GM10847 (cell line): ENCODE data around the gene SHROOM3.

ENCODE experiments used
- POLR2A ChIP-seq: IDR thresholded peaks from 2 replicates; pipeline ENCODE4 v1.6.1; 2011; ENCODE audit not compliant: insufficient read length; ENCODE audit errors: extremely low read depth

The SHROOM3 gene

GRCh38 chr4:76658231-76659102, 223.4 kb downstream of the SHROOM3 start:
- no peak for TF ChIP-seq POLR2A

- TF ChIP-seq POLR2A, result no peak
These were observed 224.1 kb downstream of the SHROOM3 start for GRCh38 chr4:76659103-76659490.

DNA sequence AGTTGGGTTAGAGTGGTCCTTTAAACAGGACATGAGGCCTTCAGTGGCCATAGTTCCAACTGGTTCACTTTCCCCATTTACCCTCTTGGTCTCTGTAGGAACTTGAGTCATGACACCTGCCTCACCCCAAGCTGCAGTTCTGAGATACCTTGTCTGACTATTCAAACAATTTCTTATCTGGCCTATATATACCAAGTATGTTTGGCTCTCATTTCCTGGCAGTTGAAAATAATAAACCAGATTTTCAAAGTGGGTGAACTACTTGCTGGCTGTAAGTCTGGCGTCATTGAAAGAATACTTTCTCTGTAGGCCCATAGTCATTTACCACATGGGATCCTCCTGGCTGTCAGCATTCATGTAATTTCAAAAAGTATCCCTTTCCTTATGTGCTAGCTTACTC, 228.8 kb downstream of the SHROOM3 start:
- no peak for TF ChIP-seq POLR2A

GRCh38 chr4:76665153-76665552, 230.1 kb downstream of the SHROOM3 start:
- TF ChIP-seq POLR2A, result no peak

DNA sequence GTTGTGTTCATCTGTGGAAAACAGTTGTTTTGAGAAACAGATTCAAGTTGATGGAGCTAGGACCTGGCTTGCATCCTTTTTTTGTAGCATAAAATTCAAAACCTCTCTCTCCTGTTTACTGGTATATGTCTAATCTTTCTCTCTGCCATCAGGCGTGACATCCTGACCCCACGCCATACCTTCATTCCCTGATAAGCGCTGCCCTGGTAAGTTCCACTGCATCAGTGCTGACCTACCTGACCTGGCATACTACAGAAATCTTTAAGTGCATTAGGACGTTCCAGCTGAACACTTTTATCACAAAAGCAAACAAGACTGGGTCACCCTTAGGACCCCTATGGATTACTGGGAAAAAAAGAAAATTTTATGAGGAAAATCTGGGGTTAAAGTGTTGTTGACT, 230.7 kb downstream of the SHROOM3 start:
- no peak for TF ChIP-seq POLR2A

DNA sequence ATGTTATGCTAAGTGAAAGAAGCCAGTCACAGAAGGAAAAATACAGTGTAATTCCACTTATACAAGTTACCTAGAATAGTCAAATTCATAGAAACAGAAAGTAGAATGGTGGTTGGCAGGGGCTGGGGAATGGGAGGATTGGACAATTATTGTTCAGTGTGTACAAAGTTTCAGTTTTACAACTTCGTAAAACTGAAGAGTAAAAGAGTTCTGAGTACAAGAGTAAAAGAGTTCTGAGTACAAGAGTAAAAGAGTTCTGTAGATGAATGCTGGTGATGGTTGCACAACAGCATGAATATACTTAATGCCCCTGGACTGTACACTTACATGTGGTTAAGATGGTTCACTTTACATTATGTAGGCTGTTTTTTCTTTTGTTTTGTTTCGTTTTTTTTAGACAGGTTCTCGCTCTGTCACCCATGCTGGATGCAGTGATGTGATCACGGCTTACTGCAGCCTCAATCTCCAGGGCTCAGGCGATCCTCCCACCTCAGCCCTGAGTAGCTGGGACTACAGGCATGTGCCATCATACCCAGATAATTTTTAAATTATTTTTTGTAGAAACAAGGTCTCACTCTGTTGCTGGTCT, 232.0 kb downstream of the SHROOM3 start:
- no peak for TF ChIP-seq POLR2A

DNA sequence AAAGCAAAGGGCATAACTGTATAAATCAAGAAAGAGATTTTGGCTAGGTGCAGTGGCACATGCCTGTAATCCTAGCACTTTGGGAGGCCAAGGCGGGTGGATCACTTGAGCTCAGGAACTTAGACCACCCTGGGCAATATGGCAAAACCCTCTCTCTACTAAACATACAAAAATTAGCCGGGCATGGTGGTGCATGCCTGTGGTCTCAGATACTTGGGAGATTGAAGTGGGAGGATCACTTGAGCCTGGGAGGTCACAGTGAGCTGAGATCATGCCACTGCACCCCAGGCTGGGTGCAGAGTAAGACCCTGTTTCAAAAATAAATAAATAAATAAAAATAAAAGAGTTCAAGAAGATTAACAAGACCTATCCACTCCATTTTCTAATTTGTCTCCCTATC, 235.6 kb downstream of the SHROOM3 start:
- TF ChIP-seq POLR2A, result no peak

DNA sequence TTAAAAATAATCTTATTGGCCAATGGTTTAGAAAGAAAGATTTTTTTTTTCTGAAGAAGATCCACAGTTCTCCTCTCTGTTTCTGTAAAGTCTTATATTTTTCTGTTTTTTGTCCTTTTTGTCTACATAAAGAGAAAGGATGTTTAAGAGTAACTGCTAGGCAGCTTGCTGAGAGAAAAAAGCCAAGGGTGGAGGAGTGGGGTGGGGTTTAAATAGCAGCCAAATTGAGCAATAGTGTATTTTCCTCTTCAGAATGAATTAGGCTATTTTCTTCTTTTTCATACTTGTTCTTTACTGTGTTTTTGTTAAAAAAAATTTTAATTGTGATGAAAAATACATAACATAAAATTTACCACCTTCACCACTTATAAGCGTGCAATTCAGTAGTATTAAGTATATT, 238.3 kb downstream of the SHROOM3 start:
- no peak for TF ChIP-seq POLR2A

GRCh38 chr4:76674983-76675382, 240.0 kb downstream of the SHROOM3 start:
- no peak for TF ChIP-seq POLR2A

- TF ChIP-seq POLR2A, result no peak
These were observed 242.7 kb downstream of the SHROOM3 start for GRCh38 chr4:76677571-76678326.

DNA sequence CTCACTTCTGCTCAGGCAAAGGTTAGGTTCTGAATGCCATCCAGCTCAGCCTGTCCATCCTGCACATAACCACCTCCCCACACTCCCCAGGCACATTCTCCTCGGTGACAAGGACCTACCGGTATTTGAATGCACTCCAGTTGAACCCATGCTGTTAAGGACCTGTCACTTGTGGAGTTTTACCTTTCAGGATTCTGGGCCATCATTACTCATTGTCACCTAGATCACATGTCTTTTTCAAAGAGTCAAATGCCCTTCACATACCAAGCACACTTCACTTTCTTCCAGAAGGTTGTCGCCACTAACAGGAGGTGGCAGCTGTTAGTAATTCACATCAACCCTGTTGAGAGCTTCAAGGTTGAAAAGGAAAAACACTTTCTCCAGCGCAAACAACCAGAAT, 244.7 kb downstream of the SHROOM3 start:
- no peak for TF ChIP-seq POLR2A

DNA sequence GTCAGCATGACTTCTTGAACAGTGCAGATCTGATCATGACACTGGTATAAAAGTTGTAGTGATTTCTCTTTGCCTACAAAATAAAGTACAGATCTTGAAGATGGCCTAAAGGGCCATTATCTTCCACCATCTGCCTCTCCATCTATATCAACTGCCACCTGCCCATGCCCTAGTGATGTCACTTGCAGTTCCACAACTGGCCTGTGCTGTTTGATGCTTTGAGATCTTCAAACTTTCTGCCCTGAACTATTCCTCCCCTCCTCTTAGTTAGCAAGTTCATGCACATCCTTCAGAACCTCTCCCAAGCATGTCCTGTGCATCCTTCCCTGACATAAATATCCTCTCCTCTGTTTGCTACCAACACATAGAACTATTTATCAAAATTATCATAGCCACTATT, 245.9 kb downstream of the SHROOM3 start:
- TF ChIP-seq POLR2A, result no peak

DNA sequence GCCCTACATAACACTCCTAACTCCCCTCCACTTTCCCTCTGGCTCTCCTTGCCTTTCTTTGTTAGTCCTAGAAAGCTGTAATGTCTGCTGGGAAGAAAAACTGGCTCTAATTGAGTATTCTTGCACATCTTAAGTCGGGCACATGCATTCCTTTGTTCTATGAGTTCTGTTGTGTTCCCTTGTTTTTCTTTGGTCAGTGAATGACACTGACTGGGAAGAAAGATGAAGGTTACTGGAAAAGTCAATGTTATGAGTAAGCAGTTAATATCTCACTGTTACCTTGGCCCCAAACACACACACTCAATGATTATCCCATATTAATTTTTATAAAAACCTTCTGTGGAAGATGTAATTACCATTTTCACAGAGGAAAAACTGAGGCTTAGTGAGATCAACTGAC, 247.0 kb downstream of the SHROOM3 start:
- no peak for TF ChIP-seq POLR2A

- TF ChIP-seq POLR2A, result no peak
These were observed 248.1 kb downstream of the SHROOM3 start for GRCh38 chr4:76683144-76683543.

GRCh38 chr4:76687746-76688448, 252.9 kb downstream of the SHROOM3 start:
- TF ChIP-seq POLR2A, result no peak
